Measurements from ENCODE around the gene CPT2. TPM values are rescaled to one million over a fixed set of nuclear protein-coding genes. Genes with fewer than 3 reads are reported as not detected.
A peak's percentile ranks its signal among the peaks of the same experiment; 100 is the strongest.

CPT2 gene
- total and polyA plus RNA-seq, 9 of the 15 experiments (the other 6 are each of a cell fraction or from before 2014, with no cell fraction given) = 7.6 to 25.1 (median 16.8) TPM

- no peak for ATAC-seq
- Histone ChIP-seq H3K79me2 (ENCODE audit: control insufficient read depth, insufficient read depth, low read length) (peaks cover 17% of the 10 kb centered on the region), H3K9ac (ENCODE audit: insufficient read depth in 1 of 2, low read depth in 2 of 2, low read length in 2 of 2) (peak overlapping the region; percentile 66 to 93; a peak in 3 of 4 replicates), H2AFZ (ENCODE audit: low read depth, low read length) (no peak overlapping the region), H3K9me1 (ENCODE audit: control insufficient read depth, insufficient read depth, low read length) (no peaks in the 10 kb centered on the region), H3K27ac (ENCODE audit: extremely low read depth, low read depth, low read length) (no peak overlapping the region; the same call in 2 of the 3 replicates), H3K4me3 (peak overlapping the region; percentile 94; the same call in 1 of the 2 replicates), H3K4me1 (replicated peaks in 1 of 2; ENCODE audit: control insufficient read depth in 2 of 2, insufficient read depth in 2 of 2, low read length in 2 of 2) (peaks cover 16 to 21% of the 10 kb centered on the region in 2 experiments), H3K36me3 (ENCODE audit: control insufficient read depth, insufficient read depth, low read length) (peaks cover 18% of the 10 kb centered on the region; the same call in 1 of the 3 replicates), H3K27me3 (ENCODE audit: control insufficient read depth in 2 of 2, insufficient read depth in 2 of 2, low read length in 2 of 2) (no peaks in the 10 kb centered on the region), H4K20me1 (replicated peaks; ENCODE audit: control insufficient read depth, insufficient read depth, low read length) (no peaks in the 10 kb centered on the region), H3K4me2 (ENCODE audit: insufficient read depth, low read length) (peak overlapping the region; percentile 96), H3K9me3 (replicated peaks; ENCODE audit: control insufficient read depth, insufficient read depth, low read depth, low read length) (no peaks in the 10 kb centered on the region)
- ChIA-PET CTCF (ENCODE audit: low intra/inter-chr PET ratio) (interaction anchor here (0.6 kb wide), 1 partner anchor 35 kb away, joined by 3 read pairs; no protein-coding TSS in a partner anchor), POLR2A (interaction anchor here (0.6 to 2.3 kb wide), 5 partner anchors 13 to 374 kb away, joined by 3 to 14 read pairs (median 3); no protein-coding TSS in a partner anchor)
- in situ Hi-C loops (cut with MboI) = loop anchor here (25.0 kb wide), 1 partner anchor 286 kb away; the partner anchor contains the start of gene ECHDC2
- intact Hi-C loops (cut with micrococcal nuclease) = loop anchor here (10.0 kb wide), 1 partner anchor 197 kb away; no protein-coding TSS in a partner anchor
- WGBS (ENCODE audit: insufficient coverage, low coverage, missing lambda C conversion rate) = 50% methylated on average over 4 of the region's 4 CpGs
- no peak for DNase-seq (ENCODE audit: extremely low read depth in 1 of 4, low spot score in 3 of 4)
- TF ChIP-seq MEIS2 (IDR thresholded peaks at IDR 0.05; ENCODE audit: partially characterized antibody) (peak; percentile 61), DACH1 (IDR thresholded peaks at IDR 0.05; ENCODE audit: partially characterized antibody) (no peak), ETV6 (IDR thresholded peaks at IDR 0.05; ENCODE audit: borderline replicate concordance in 1 of 2, low read depth in 2 of 2, low read length in 1 of 2) (no peak), ETV6 (CRISPR knock-in tag; IDR thresholded peaks at IDR 0.05; ENCODE audit: borderline replicate concordance) (no peak), ZNF436 (CRISPR knock-in tag; IDR thresholded peaks at IDR 0.05) (no peak)
- TF ChIP-seq, protein P1, sequence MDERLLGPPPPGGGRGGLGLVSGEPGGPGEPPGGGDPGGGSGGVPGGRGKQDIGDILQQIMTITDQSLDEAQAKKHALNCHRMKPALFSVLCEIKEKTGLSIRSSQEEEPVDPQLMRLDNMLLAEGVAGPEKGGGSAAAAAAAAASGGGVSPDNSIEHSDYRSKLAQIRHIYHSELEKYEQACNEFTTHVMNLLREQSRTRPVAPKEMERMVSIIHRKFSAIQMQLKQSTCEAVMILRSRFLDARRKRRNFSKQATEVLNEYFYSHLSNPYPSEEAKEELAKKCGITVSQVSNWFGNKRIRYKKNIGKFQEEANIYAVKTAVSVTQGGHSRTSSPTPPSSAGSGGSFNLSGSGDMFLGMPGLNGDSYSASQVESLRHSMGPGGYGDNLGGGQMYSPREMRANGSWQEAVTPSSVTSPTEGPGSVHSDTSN (CRISPR knock-in tag; IDR thresholded peaks at IDR 0.05; ENCODE audit: low read depth) = no peak
- TF ChIP-seq, protein P1 (tag; conservative IDR thresholded peaks at IDR 0.05; ENCODE audit: low read depth) = 0 out of 2 replicates have a peak, but pooled peaks have one; percentile 27
- peak; percentile 23 for FAIRE-seq
- no TSS peak for BruUV-seq (replicated peaks)
These were observed 1.6 kb downstream of the CPT2 start for GRCh38 chr1:53198241-53198651.
